H9 (cell line): Measurements from ENCODE around the gene CHST8. TPM values are rescaled to one million over a fixed set of nuclear protein-coding genes. Genes with fewer than 3 reads are reported as not detected.

Source experiments
- DNase-seq: peaks from one replicate; pipeline ENCODE4 v3.0.0-alpha.2; 2017
- H2AFZ ChIP-seq: one replicate; pipeline ENCODE4 v1.6.1; 2013; ENCODE audit warnings: mild to moderate bottlenecking, low read length, control low read depth, moderate library complexity
- H2AK5ac ChIP-seq: 2 replicates; pipeline ENCODE4 v1.6.1; 2013; ENCODE audit warnings: low read length, control low read depth, mixed read lengths; ENCODE audit not compliant: insufficient read length
- H2BK120ac ChIP-seq: one replicate; pipeline ENCODE4 v1.6.1; 2013; ENCODE audit warnings: low read depth, mild to moderate bottlenecking, low read length, control low read depth, inconsistent platforms; ENCODE audit not compliant: poor library complexity, severe bottlenecking
- H2BK12ac ChIP-seq: 2 replicates; pipeline ENCODE4 v1.6.1; 2013; ENCODE audit warnings: low read length, control low read depth, mixed read lengths, low read depth; ENCODE audit not compliant: insufficient read length
- H2BK15ac ChIP-seq: 2 replicates; pipeline ENCODE4 v1.6.1; 2013; ENCODE audit warnings: low read depth, low read length, control low read depth
- H2BK20ac ChIP-seq: one replicate; pipeline ENCODE4 v1.6.1; 2013; ENCODE audit warnings: low read depth, mild to moderate bottlenecking, low read length, control low read depth, inconsistent platforms; ENCODE audit not compliant: poor library complexity, severe bottlenecking
- H2BK5ac ChIP-seq: 2 replicates; pipeline ENCODE4 v1.6.1; 2013; ENCODE audit warnings: low read length, control low read depth, mixed read lengths; ENCODE audit not compliant: insufficient read length
- H3K14ac ChIP-seq: 2 replicates; pipeline ENCODE4 v1.6.1; 2013; ENCODE audit warnings: low read length, control low read depth; ENCODE audit not compliant: insufficient read depth
- H3K18ac ChIP-seq: 2 replicates; pipeline ENCODE4 v1.6.1; 2013; ENCODE audit warnings: low read depth, mild to moderate bottlenecking, mixed read lengths, low read length, control low read depth; ENCODE audit not compliant: insufficient read length
- H3K23ac ChIP-seq: 2 replicates; pipeline ENCODE4 v1.6.1; 2013; ENCODE audit warnings: low read length, control low read depth, mixed read lengths, low read depth; ENCODE audit not compliant: insufficient read length
- H3K23me2 ChIP-seq: 2 replicates; pipeline ENCODE4 v1.6.1; 2013; ENCODE audit warnings: low read depth, mild to moderate bottlenecking, mixed read lengths, low read length, control low read depth; ENCODE audit not compliant: insufficient read length, poor library complexity, severe bottlenecking
- H3K27ac ChIP-seq: 2 replicates; pipeline ENCODE4 v1.5.1; 2013; ENCODE audit warnings: low read length, control low read depth, mixed read lengths, low read depth; ENCODE audit not compliant: insufficient read length
- H3K27me3 ChIP-seq: 2 replicates; pipeline ENCODE4 v1.6.1; 2013; ENCODE audit warnings: low read length, control low read depth, inconsistent platforms; ENCODE audit not compliant: insufficient read depth
- H3K4ac ChIP-seq: 2 replicates; pipeline ENCODE4 v1.6.1; 2013; ENCODE audit warnings: low read depth, mild to moderate bottlenecking, control low read depth, inconsistent platforms, low read length, moderate library complexity
- H3K4me1 ChIP-seq: 2 replicates; pipeline ENCODE4 v1.6.1; 2013; ENCODE audit warnings: low read length, control low read depth, inconsistent platforms; ENCODE audit not compliant: insufficient read depth
- H3K4me2 ChIP-seq: 2 replicates; pipeline ENCODE4 v1.6.1; 2013; ENCODE audit warnings: low read length, control low read depth, mixed read lengths; ENCODE audit not compliant: insufficient read length, insufficient read depth
- H3K56ac ChIP-seq: 2 replicates; pipeline ENCODE4 v1.6.1; 2013; ENCODE audit warnings: low read depth, mild to moderate bottlenecking, mixed read lengths, low read length, control low read depth; ENCODE audit not compliant: insufficient read length
- H3K79me1 ChIP-seq: 2 replicates; pipeline ENCODE4 v1.6.1; 2013; ENCODE audit warnings: low read depth, mild to moderate bottlenecking, moderate library complexity, low read length, control low read depth, inconsistent platforms; ENCODE audit not compliant: insufficient read depth, poor library complexity, severe bottlenecking
- H3K79me2 ChIP-seq: 2 replicates; pipeline ENCODE4 v1.6.1; 2013; ENCODE audit warnings: low read length, control low read depth, inconsistent platforms; ENCODE audit not compliant: insufficient read depth
- H3K9ac ChIP-seq: 2 replicates; pipeline ENCODE4 v1.6.1; 2013; ENCODE audit warnings: low read length, control low read depth, mixed read lengths; ENCODE audit not compliant: insufficient read length; ENCODE audit errors: extremely low read depth
- H3K9me3 ChIP-seq: one replicate; pipeline ENCODE4 v1.6.1; 2013; ENCODE audit warnings: low read depth, low read length, inconsistent platforms; ENCODE audit not compliant: control insufficient read depth
- H3T11ph ChIP-seq: one replicate; pipeline ENCODE4 v1.6.1; 2013; ENCODE audit warnings: mild to moderate bottlenecking, low read length, control low read depth, inconsistent platforms
- H4K20me1 ChIP-seq: one replicate; pipeline ENCODE4 v1.6.1; 2013; ENCODE audit not compliant: control insufficient read depth, insufficient read length, insufficient read depth
- H4K5ac ChIP-seq: 2 replicates; pipeline ENCODE4 v1.6.1; 2013; ENCODE audit warnings: low read depth, mild to moderate bottlenecking, mixed read lengths, low read length, control low read depth; ENCODE audit not compliant: insufficient read length
- H4K8ac ChIP-seq: replicated peaks from 2 replicates; pipeline ENCODE4 v1.6.1; 2013; ENCODE audit warnings: low read length, control low read depth, mixed read lengths, low read depth; ENCODE audit not compliant: insufficient read length
- H4K91ac ChIP-seq: 2 replicates; pipeline ENCODE4 v1.6.1; 2013; ENCODE audit warnings: low read depth, mild to moderate bottlenecking, moderate library complexity, mixed read lengths, low read length, control low read depth; ENCODE audit not compliant: insufficient read length
- H3K27ac Mint-ChIP-seq, 3 experiments: 2 replicates in 2 of 3; 3 replicates in 1 of 3; pipeline ENCODE4 v1.8.0; 2020 to 2021; ENCODE audit warnings: mixed read lengths in 3 of 3, mild to moderate bottlenecking in 1 of 3, moderate library complexity in 1 of 3
- H3K27me3 Mint-ChIP-seq: 2 replicates; pipeline ENCODE4 v1.8.0; 2021; ENCODE audit warnings: low read depth, mild to moderate bottlenecking, moderate library complexity, mixed read lengths
- H3K36me3 Mint-ChIP-seq, 3 experiments: 2 replicates in 2 of 3; 3 replicates in 1 of 3; pipeline ENCODE4 v1.8.0; 2020 to 2021; ENCODE audit warnings: low read depth in 3 of 3, mixed read lengths in 3 of 3; ENCODE audit not compliant: insufficient read depth in 1 of 3
- H3K4me1 Mint-ChIP-seq, 2 experiments: 2 replicates each; pipeline ENCODE4 v1.8.0; 2020; ENCODE audit warnings: mixed read lengths in 2 of 2
- H3K4me3 Mint-ChIP-seq, 2 experiments: 2 replicates in 1 of 2; 3 replicates in 1 of 2; pipeline ENCODE4 v1.8.0; 2020 to 2021; ENCODE audit warnings: mild to moderate bottlenecking in 2 of 2, mixed read lengths in 2 of 2, moderate library complexity in 1 of 2
- H3K9me3 Mint-ChIP-seq, 2 experiments: 2 replicates in 1 of 2; 3 replicates in 1 of 2; pipeline ENCODE4 v1.8.0; 2020; ENCODE audit warnings: mild to moderate bottlenecking in 2 of 2, mixed read lengths in 2 of 2, moderate library complexity in 1 of 2
- CTCF ChIP-seq: fragments of 200-600 bp; sonication (generic); conservative IDR thresholded peaks from 3 replicates; pipeline ENCODE4 v1.8.0; 2021; ENCODE audit warnings: antibody characterized with exemption, mild to moderate bottlenecking
- WGBS: extraction: QIAGEN DNeasy Blood & Tissue Kit; methylation state at CpG from one replicate; pipeline ENCODE4 v1.1.7; 2013; ENCODE audit warnings: missing lambda C conversion rate, low lambda C conversion rate, mixed read lengths; ENCODE audit not compliant: insufficient read length; ENCODE audit errors: extremely low coverage; 5-methylcytosine and 5-hydroxymethylcytosine counted together
- total RNA-seq: library from RNA; stranded (reverse); gene quantifications from 2 replicates; pipeline ENCODE4 v1.2.1, GENCODE V29; 2021

CHST8 gene
- total RNA-seq, 1 experiment from 2014 or later = 5.1 TPM

GRCh38 chr19:33719366-33720154 is 97.8 kb downstream of the CHST8 start:
- no peak overlapping the region; the same call in 1 of the 2 replicates for H3K14ac ChIP-seq
- no CpG with 5 or more reads among the region's 13 CpGs for WGBS
- H3T11ph ChIP-seq = no peak overlapping the region
- H4K20me1 ChIP-seq = no peaks in the 10 kb centered on the region
- H3K27ac ChIP-seq = no peak overlapping the region
- Mint-ChIP-seq H3K4me3 (no peak overlapping the region), H3K27me3 (peaks cover 2% of the 10 kb centered on the region), H3K27ac (no peak overlapping the region), H3K4me1 (peaks cover 4 to 13% of the 10 kb centered on the region in 2 experiments), H3K9me3 (no peaks in the 10 kb centered on the region), H3K36me3 (no peaks in the 10 kb centered on the region)
- no peak overlapping the region for H3K9ac ChIP-seq
- H3K23ac ChIP-seq = no peak overlapping the region
- H3K23me2 ChIP-seq = no peaks in the 10 kb centered on the region
- no peaks in the 10 kb centered on the region for H3K9me3 ChIP-seq
- no peaks in the 10 kb centered on the region for H3K79me2 ChIP-seq
- H3K4me1 ChIP-seq = no peaks in the 10 kb centered on the region
- H2BK120ac ChIP-seq = no peak overlapping the region
- H3K4me2 ChIP-seq = no peak overlapping the region
- H2BK15ac ChIP-seq = no peak overlapping the region
- H2BK5ac ChIP-seq = no peak overlapping the region
- no peak overlapping the region for H2BK12ac ChIP-seq
- H3K79me1 ChIP-seq = no peaks in the 10 kb centered on the region
- H2AFZ ChIP-seq = no peak overlapping the region
- no peak overlapping the region for H3K18ac ChIP-seq
- no peak overlapping the region for H4K91ac ChIP-seq
- H4K5ac ChIP-seq = no peak overlapping the region
- H2AK5ac ChIP-seq = no peak overlapping the region
- no peak overlapping the region for H2BK20ac ChIP-seq
- no peak overlapping the region for H3K4ac ChIP-seq
- H4K8ac ChIP-seq = no peak overlapping the region
- no peak for TF ChIP-seq CTCF
- no peak for DNase-seq
- no peak overlapping the region for H3K56ac ChIP-seq
- no peaks in the 10 kb centered on the region for H3K27me3 ChIP-seq
